B cell (primary cell): ENCODE data around the gene STOX2. TPM values are rescaled to one million over a fixed set of nuclear protein-coding genes. Genes with fewer than 3 reads are reported as not detected.

Source experiments
- ATAC-seq: fragments of 200-7000 bp; cut with Tn5 transposase; one replicate; pipeline ENCODE4 v1.10.0; 2021; ENCODE audit warnings: low read depth, mild to moderate bottlenecking, moderate number of reproducible peaks, moderate library complexity
- CTCF ChIA-PET: fragments of 350-600 bp; sonication (Branson Sonifier 250); formaldehyde crosslinking; loops from one replicate; lab custom pipeline; 2021; ENCODE audit warnings: antibody characterized with exemption, inconsistent platforms; lab: Charles Lee
- POLR2A ChIA-PET: fragments of 350-600 bp; sonication (Branson Sonifier 250); formaldehyde crosslinking; loops from one replicate; lab custom pipeline; 2021; ENCODE audit warnings: antibody characterized with exemption; lab: Charles Lee
- DNase-seq: peaks from one replicate; pipeline ENCODE4 v3.0.0; 2013
- H2AFZ ChIP-seq: 2 replicates; pipeline ENCODE4 v1.6.1; 2012; ENCODE audit warnings: mild to moderate bottlenecking, low read depth, low read length; ENCODE audit not compliant: insufficient read depth, poor library complexity, severe bottlenecking
- H3K27ac ChIP-seq, 2 donors: 1 replicate in 1 of 2; 2 replicates in 1 of 2; pipeline ENCODE4 v1.5.1; 2012 to 2013; ENCODE audit warnings: low read length in 2 of 2, mild to moderate bottlenecking in 2 of 2, moderate library complexity in 1 of 2
- H3K27me3 ChIP-seq, 4 experiments: fragments of 200-600 bp in 1 of 4; sonication (generic) in 1 of 4; replicated peaks in 1 of 4; 1 replicate in 2 of 4; 2 replicates in 2 of 4; pipeline versions ENCODE4 v1.6.1 to v1.7.0; 2013 to 2016; ENCODE audit warnings: low read length in 3 of 4, mild to moderate bottlenecking in 2 of 4, mixed read lengths in 1 of 4, moderate library complexity in 1 of 4; ENCODE audit not compliant: insufficient read depth in 4 of 4, control insufficient read depth in 3 of 4; ENCODE audit errors: control extremely low read depth in 1 of 4
- H3K36me3 ChIP-seq, 2 experiments: replicated peaks in 1 of 2; 1 replicate in 1 of 2; 2 replicates in 1 of 2; pipeline versions ENCODE4 v1.6.1 to v1.7.1; 2013; ENCODE audit warnings: low read length in 1 of 2; ENCODE audit not compliant: insufficient read depth in 2 of 2, control insufficient read depth in 1 of 2; ENCODE audit errors: control extremely low read depth in 1 of 2, extremely low read depth in 1 of 2
- H3K4me1 ChIP-seq, 2 donors: fragments of 200-600 bp in 1 of 2; sonication (generic) in 1 of 2; 1 replicate in 1 of 2; 2 replicates in 1 of 2; pipeline versions ENCODE4 v1.5.1 to v1.6.1; 2013 to 2017; ENCODE audit warnings: low read length in 2 of 2; ENCODE audit not compliant: control insufficient read depth in 2 of 2, insufficient read depth in 2 of 2
- H3K4me2 ChIP-seq: replicated peaks from 2 replicates; pipeline ENCODE3; 2012; ENCODE audit warnings: mild to moderate bottlenecking, low read depth, low read length; ENCODE audit not compliant: poor library complexity, severe bottlenecking
- H3K4me3 ChIP-seq, 5 experiments: fragments of 200-600 bp in 1 of 5; sonication (generic) in 1 of 5; 1 replicate in 3 of 5; 2 replicates in 2 of 5; pipeline versions ENCODE4 v1.5.1 to v1.7.0; 2011 to 2016; ENCODE audit warnings: low read length in 4 of 5, mild to moderate bottlenecking in 4 of 5, low read depth in 2 of 5, control low read depth in 1 of 5, moderate library complexity in 1 of 5; ENCODE audit not compliant: insufficient read depth in 1 of 5; ENCODE audit errors: control extremely low read depth in 1 of 5, extremely low read depth in 1 of 5
- H3K79me2 ChIP-seq: fragments of 200-600 bp; sonication (generic); one replicate; pipeline ENCODE4 v1.6.0; 2016; ENCODE audit warnings: low read length; ENCODE audit not compliant: control insufficient read depth, insufficient read depth
- H3K9ac ChIP-seq: fragments of 200-600 bp; sonication (generic); 2 replicates; pipeline ENCODE4 v1.6.1; 2017; ENCODE audit warnings: mild to moderate bottlenecking, low read length, moderate library complexity
- H3K9me3 ChIP-seq, 3 donors: one replicate each; pipeline versions ENCODE4 v1.6.1 to v1.7.1; 2013; ENCODE audit warnings: low read length in 2 of 3; ENCODE audit not compliant: control insufficient read depth in 2 of 3, insufficient read depth in 1 of 3; ENCODE audit errors: control extremely low read depth in 1 of 3
- H4K20me1 ChIP-seq: 2 replicates; pipeline ENCODE4 v1.6.0; 2012; ENCODE audit warnings: mild to moderate bottlenecking, low read length; ENCODE audit not compliant: insufficient read depth, control insufficient read depth, poor library complexity, severe bottlenecking
- H3K27ac Mint-ChIP-seq: one replicate; pipeline ENCODE4 v1.8.0; 2021; ENCODE audit warnings: mixed read lengths
- H3K27me3 Mint-ChIP-seq: one replicate; pipeline ENCODE4 v1.8.0; 2021; ENCODE audit warnings: mixed read lengths
- H3K4me1 Mint-ChIP-seq: one replicate; pipeline ENCODE4 v1.8.0; 2021; ENCODE audit warnings: mixed read lengths
- H3K4me3 Mint-ChIP-seq: one replicate; pipeline ENCODE4 v1.8.0; 2021; ENCODE audit warnings: mixed read lengths
- H3K9me3 Mint-ChIP-seq: one replicate; pipeline ENCODE4 v1.8.0; 2022; ENCODE audit warnings: mixed read lengths; ENCODE audit not compliant: insufficient read depth
- EZH2 ChIP-seq: IDR thresholded peaks from 2 replicates; pipeline ENCODE4 v1.6.1; 2012; ENCODE audit warnings: borderline replicate concordance, low read depth, mild to moderate bottlenecking, moderate library complexity, low read length; ENCODE audit not compliant: insufficient read depth, poor library complexity, severe bottlenecking
- WGBS: methylation state at CpG from one replicate; pipeline ENCODE4 v1.1.5; 2013; ENCODE audit warnings: missing lambda C conversion rate; ENCODE audit not compliant: insufficient coverage; 5-methylcytosine and 5-hydroxymethylcytosine counted together
- intact Hi-C: fragments of 100-400 bp; cut with micrococcal nuclease; formaldehyde crosslinking; loops from one replicate; pipeline ENCODE4 v1.10.0; 2022
- polyA plus RNA-seq: library from polyadenylated mRNA; depleted of rRNA; stranded (reverse); fragments of >200 nt; gene quantifications from 2 replicates; pipeline ENCODE4 v1.2.3, GENCODE V29; 2012
- total RNA-seq, 2 donors: library from RNA; stranded (reverse); fragments of 120-200 nt in 1 of 2; gene quantifications; 1 replicate in 1 of 2; 2 replicates in 1 of 2; pipeline versions ENCODE4 v1.2.3 to v1.2.4, GENCODE V29; 2013 to 2022
- TF ChIP-seq, protein P1 (sequence below): fragments of 200-600 bp; IDR thresholded peaks from one replicate; pipeline ENCODE4 v1.8.0; 2022; ENCODE audit warnings: antibody characterized with exemption, mild to moderate bottlenecking

Gene STOX2
- total and polyA plus RNA-seq, 2 donors (not counting 1 experiment from before 2014, with no cell fraction given) = under 0.01 TPM; not detected in 1

DNA sequence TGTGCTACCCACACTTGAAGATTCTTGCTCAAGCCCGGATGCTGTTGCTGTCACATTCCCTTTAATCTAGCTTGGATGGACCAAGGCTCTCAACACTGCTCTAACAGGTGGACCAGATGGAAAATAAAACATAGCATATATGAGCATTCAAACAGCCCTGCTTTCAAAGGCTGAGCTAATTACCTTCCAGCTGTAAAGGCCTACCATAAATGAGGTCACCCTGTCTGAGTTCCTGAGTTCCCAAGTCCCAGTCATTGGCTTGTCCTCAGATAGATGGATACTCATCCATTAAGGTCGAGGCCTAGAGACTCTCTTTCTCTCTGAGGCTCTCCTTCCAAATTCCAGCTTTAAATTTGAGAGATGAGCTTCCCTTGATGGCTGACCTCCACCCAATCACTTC lies 147.5 kb downstream of the STOX2 start:
- H3K4me3 ChIP-seq = no peak overlapping the region
- H3K4me1 ChIP-seq = no peaks in the 10 kb centered on the region
- no peak overlapping the region for H3K27ac ChIP-seq
- TF ChIP-seq EZH2 = no peak
- TF ChIP-seq, protein P1, sequence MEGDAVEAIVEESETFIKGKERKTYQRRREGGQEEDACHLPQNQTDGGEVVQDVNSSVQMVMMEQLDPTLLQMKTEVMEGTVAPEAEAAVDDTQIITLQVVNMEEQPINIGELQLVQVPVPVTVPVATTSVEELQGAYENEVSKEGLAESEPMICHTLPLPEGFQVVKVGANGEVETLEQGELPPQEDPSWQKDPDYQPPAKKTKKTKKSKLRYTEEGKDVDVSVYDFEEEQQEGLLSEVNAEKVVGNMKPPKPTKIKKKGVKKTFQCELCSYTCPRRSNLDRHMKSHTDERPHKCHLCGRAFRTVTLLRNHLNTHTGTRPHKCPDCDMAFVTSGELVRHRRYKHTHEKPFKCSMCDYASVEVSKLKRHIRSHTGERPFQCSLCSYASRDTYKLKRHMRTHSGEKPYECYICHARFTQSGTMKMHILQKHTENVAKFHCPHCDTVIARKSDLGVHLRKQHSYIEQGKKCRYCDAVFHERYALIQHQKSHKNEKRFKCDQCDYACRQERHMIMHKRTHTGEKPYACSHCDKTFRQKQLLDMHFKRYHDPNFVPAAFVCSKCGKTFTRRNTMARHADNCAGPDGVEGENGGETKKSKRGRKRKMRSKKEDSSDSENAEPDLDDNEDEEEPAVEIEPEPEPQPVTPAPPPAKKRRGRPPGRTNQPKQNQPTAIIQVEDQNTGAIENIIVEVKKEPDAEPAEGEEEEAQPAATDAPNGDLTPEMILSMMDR = no peak
- no peak for DNase-seq
- WGBS = 75% methylated on average over 1 of the region's 2 CpGs
- no peaks in the 10 kb centered on the region for H3K79me2 ChIP-seq
- Mint-ChIP-seq H3K4me1 (no peaks in the 10 kb centered on the region), H3K9me3 (peaks cover 2% of the 10 kb centered on the region), H3K27ac (no peak overlapping the region), H3K4me3 (no peak overlapping the region), H3K27me3 (peaks cover 17% of the 10 kb centered on the region)
- ChIA-PET CTCF (no interaction called here), POLR2A (no interaction called here)
- no peaks in the 10 kb centered on the region for H4K20me1 ChIP-seq
- no peak for ATAC-seq
- no peak overlapping the region for H3K9ac ChIP-seq
- intact Hi-C loops = no loop called here
- H3K27me3 ChIP-seq = no peaks in the 10 kb centered on the region
- H3K36me3 ChIP-seq = no peaks in the 10 kb centered on the region
- no peak overlapping the region for H2AFZ ChIP-seq
- H3K9me3 ChIP-seq = peaks cover 0 to 16% (median 0%) of the 10 kb centered on the region in 3 donors
- no peak overlapping the region for H3K4me2 ChIP-seq

DNA sequence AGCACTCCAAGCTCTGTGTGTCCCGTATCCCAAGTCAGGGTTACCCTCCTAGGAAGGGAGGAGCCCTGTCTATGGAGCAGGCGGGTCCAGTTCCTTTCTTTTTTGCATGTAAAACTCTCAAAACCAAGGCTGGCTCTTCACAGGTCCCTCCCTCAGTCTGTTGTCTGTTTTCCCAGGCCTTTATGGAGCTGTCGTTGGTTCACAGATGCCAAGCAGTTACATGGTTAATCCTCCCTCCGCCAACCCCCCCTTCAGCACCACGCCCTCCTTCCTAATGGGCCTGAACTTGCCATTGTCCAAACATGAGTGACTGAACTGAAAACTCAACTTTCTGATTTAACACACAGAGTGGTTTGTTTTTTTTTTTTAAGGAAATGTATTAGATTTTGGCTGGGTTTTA lies 148.3 kb downstream of the STOX2 start:
- no peak for TF ChIP-seq EZH2
- TF ChIP-seq, protein P1 = no peak
- Histone ChIP-seq H3K9ac (no peak overlapping the region), H4K20me1 (no peaks in the 10 kb centered on the region), H3K4me2 (no peak overlapping the region), H3K27ac (no peak overlapping the region), H3K27me3 (no peaks in the 10 kb centered on the region), H3K36me3 (no peaks in the 10 kb centered on the region), H3K4me3 (no peak overlapping the region), H3K79me2 (no peaks in the 10 kb centered on the region), H3K9me3 (peaks cover 0 to 16% (median 0%) of the 10 kb centered on the region in 3 donors), H2AFZ (no peak overlapping the region), H3K4me1 (no peaks in the 10 kb centered on the region)
- POLR2A ChIA-PET = no interaction called here
- CTCF ChIA-PET = no interaction called here
- peaks cover 2% of the 10 kb centered on the region for H3K9me3 Mint-ChIP-seq
- DNase-seq (no peak), ATAC-seq (no peak)
- intact Hi-C loops = no loop called here
- no peak overlapping the region for H3K27ac Mint-ChIP-seq
- no peaks in the 10 kb centered on the region for H3K4me1 Mint-ChIP-seq
- no peak overlapping the region for H3K4me3 Mint-ChIP-seq
- 100% methylated on average over 2 of the region's 5 CpGs for WGBS
- H3K27me3 Mint-ChIP-seq = peaks cover 17% of the 10 kb centered on the region
